GM18873 (cell line): ENCODE data around the gene USH1G.
"Not testable (repeated sequence)": the region's sequence is repeated elsewhere in the genome, so short reads cannot be mapped to it uniquely, and the experiment has no call there.

Experiments
- ATAC-seq: cut with Tn5 transposase; IDR thresholded peaks from one replicate; pipeline ENCODE4 v1.9.1; 2021; ENCODE audit warnings: mild to moderate bottlenecking, moderate library complexity, moderate number of reproducible peaks; ENCODE audit not compliant: unreplicated experiment, low FRiP score

The USH1G gene

DNA sequence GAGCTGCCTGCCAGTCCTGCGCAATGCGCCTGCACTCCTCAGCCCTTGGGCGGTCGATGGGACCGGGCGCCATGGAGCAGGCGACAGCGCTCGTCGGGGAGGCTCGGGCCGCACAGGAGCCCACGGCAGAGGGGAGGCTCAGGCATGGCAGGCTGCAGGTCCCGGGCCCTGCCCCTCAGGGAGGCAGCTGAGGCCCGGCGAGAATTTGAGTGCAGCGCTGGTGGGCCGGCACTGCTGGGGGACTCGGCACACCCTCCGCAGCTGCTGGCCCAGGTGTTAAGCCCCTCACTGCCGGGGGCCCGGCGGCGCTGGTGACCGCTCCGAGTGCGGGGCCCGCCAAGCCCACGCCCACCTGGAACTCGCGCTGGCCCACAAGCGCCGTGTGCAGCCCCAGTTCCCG, 16.0 kb downstream of the USH1G start:
- ATAC-seq = no peak

DNA sequence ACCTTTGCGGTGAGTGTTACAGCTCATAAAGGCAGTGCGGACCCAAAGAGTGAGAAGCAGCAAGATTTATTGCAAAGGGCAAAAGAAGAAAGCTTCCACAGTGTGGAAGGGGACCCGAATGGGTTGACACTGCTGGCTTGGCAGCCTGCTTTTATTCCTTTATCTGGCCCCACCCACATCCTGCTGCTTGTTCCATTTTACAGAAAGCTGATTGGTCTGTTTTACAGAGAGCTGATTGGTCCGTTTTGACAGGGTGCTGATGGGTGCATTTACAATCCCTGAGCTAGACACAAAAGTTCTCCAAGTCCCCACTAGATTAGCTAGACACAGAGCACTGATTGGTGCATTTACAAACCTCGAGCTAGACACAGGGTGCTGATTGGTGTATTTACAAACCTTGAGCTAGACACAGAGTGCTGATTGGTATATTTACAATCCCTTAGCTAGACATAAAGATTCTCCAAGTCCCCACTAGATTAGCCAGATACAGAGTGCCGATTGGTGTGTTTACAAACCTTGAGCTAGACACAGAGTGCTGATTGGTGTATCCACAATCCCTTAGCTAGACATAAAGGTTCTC, 16.8 kb downstream of the USH1G start:
- not testable (repeated sequence) for ATAC-seq

DNA sequence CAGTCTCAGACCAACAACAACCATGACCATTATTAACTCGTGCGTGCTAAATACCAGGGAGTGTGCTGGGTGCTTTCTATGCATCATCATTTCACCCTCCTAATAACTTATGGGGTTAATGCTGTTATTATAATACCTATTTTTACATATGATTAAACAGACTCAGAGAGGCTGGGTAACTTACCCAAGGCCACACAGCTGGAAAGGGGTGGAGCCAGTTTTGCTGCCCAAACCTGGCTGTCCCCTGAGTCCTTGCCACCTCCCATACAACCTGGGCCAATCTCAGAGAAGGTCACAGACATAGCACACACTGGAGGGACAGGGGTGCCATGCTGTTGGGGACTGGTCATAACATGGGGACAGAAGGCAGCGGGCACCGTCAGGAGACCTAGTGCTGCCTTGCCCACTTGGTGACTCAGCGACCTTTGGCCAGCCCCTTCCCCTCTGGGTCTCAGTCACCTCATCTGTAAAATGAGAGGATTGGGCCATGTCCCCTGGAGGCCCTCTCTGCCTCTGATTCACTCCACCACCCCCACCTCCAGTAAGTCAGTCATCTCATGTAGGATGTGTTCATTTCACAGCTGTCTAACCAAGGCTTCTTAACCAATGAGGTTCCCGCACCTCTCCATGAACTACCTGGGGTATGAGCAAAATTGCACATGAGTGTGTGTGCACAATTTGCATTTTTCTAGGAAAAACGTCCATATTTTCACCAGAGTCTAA, 18.2 kb downstream of the USH1G start:
- ATAC-seq = no peak

DNA sequence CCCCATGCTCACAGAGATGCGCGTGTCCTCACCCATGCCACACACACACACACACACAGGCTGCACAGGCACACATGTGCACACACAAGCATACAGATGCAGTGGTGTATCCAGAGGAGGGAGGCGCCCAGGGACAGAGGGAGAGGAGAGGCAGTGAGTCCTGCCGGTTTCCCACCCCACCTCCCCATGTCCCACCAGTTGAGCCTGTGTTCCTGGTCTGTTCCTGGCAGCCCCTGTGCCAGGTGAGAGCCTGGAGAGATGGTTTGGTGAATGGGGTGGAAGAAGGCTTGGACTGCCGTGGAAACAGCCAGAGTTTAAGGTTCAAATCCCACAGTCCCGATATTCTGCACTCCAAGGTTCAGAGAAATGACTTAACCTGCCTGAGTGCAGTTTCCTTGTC, 19.4 kb downstream of the USH1G start:
- no peak for ATAC-seq

DNA sequence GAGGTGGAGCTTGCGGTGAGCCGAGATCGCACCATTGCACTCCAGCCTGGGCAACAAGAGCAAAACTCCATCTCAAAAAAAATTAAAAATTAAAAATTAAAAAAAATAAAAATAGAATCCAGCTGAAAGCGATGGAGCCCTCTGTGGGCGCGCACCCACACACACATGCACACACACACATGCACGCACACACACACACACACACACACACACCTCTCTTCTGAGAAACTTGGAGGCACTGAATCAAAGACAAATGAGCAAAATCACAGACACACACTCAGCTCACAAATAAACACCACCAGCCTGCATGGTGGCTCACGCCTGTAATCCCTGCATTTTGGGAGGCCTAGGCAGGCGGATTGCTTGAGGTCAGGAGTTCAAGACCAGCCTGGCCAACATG, 20.0 kb downstream of the USH1G start:
- ATAC-seq = no peak

DNA sequence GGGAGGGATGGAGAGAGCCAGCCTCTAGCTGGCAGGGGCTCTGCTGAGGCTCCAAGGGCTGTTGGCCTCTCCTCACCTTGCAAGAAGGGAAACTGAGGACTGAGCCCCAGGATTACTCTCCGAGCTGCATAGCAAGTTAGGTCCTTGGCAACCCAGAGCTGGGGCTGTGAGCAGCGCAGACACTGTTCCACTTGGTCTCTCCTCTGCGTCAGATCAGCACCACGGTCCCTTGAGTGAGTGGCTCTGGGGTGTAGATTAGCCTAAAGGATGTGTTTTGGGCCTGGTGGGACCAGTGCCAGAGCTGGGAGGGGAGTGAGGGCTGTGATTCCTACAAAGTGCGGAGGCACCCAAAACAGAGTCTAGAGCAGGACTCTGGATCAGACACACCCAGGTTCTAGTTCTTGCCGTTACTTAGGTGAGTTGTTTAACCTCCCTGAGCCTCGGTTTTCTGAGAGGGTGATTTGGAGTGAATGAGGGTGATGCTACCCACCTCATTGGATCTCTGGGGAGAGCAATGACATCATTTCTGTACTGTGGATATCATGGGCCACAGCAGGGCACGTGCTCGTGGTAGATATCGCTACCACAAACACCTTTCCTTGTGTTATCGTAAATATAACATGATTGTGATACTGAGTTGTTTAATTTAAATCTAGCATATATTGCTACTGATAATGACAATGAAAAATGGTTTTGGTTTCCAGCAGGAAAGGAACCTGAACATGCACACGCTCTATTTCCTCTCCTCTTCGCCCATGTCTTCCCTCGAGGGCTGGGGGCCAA, 21.5 kb downstream of the USH1G start:
- ATAC-seq = no peak

DNA sequence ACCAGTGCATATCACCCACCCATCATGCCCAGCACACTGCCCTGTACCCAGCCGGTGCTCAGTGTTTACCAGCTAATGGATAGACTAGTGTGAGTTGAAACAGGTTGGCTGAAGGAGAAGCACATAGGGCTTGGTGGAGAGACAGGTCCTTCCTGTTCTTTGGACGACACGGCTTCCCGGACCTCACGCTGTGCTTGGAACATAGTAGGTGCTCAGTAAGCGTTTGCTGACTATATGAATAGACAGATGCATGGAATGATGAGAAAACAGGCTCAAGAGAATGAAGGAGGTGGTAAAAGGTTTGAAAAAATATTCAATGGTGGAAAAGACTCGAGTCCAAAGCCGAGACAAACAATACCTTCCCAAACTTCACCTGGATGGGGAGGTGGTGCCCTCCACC, 22.8 kb downstream of the USH1G start:
- ATAC-seq = no peak

DNA sequence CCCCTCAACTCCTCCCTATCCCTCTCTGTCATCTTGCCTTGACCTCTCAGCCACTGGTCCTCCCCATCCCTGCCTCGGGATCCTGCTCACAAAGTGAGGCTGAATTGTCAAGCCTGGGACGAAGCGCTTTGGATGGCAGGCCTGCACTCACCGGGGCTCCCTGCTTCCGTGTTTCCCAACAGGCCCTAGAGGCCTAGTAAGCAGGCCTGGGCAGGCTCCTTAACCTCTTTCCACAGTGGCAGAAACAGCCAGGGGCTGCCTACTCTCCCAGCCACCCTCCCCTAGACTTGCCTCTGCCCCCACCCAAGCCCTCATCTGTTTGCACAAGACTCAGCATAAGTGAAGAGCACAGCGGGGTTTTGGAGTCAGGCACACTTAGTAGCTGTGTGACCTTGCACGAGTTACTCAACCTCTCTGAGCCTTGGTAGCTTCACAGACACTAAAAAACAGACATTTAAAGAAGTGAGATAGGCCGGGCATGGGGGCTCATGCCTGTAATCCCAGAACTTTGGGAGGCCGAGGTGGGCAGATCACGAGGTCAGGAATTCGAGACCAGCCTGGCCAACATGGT, 24.6 kb downstream of the USH1G start:
- ATAC-seq = no peak

DNA sequence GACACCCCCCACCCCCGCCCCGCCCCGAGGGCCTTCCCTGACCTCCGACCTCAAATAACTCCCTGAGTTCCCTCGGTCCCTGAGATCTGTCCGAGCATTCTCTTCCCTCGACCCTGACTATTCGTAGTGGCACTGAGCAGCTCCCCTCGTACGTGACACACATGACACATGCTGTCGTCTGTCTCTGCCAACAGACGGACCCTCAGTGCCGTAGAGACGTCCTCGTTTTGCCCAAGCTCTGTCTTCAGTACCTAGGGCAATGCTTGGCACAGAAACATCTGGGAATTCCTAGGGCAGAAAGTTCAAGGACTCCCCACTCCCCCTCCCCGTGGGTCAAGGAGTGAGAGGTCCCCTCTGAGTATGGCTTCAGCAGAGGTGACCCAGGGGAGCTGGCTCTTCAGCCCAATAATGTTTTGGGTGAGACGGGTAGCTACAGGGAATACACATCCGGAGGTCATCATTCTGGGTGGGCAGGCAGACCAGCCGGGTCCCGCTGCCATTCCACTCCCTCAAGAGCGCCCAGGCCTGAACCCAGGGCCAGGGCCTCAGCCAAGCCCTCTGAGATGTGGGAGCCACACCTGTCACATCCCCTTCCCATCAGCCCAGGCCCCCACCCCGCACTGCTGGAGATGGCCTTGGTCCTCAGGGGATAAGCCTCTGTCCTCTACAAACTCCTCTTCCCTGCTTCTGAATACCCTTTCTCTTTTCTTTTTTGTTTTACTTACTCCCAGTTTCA, 29.0 kb downstream of the USH1G start:
- ATAC-seq = no peak

DNA sequence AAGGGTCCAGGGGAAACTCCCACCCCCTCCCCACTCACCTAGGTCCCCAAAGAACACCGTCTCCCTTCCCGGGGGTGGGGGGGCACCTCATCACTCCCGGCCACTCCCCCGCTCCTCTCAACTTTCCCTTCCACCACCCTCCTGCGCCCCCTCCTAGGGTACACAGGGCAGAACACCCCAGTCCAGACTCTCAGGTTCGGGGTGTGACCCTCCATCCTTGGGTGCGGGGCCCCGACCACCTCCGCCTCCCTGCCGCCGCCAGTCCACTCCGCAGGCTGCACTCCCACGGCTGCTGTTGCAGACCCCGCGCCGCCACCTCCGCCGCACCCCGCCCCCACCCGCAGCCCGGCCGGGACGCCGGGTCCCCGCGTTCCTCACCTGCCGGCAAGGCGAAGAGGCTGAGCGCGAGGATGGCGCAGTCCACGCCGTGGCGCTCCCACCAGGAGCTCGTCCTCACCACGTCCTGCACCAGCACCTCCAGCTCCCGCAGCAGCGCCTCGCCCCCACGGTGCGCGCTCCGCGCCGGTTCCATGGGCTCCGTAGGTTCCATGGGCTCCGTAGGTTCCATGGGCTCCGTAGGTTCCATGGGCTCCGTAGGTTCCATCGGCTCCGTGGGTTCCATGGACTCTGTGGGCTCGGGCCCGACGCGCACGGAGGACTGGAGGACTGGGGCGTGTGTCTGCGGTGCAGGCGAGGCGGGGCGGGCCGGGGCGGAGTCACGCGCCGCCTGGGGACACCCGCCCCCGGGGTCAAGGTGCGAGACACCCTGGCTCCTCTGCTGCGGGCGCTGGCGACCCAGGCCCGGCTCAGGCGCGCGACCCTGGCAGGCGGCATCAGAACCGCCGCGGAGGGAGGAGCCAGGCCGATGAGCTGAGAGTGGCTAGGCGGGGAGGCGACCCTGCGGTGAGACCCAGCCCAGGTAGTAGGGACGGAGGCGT, 29.8 kb downstream of the USH1G start, which contains the start of gene FADS6:
TSS of gene FADS6 (minus strand) at position 660 of the 938 bp plus-strand sequence. CDS start at position 622, 38 bp downstream.
- ATAC-seq = no peak

DNA sequence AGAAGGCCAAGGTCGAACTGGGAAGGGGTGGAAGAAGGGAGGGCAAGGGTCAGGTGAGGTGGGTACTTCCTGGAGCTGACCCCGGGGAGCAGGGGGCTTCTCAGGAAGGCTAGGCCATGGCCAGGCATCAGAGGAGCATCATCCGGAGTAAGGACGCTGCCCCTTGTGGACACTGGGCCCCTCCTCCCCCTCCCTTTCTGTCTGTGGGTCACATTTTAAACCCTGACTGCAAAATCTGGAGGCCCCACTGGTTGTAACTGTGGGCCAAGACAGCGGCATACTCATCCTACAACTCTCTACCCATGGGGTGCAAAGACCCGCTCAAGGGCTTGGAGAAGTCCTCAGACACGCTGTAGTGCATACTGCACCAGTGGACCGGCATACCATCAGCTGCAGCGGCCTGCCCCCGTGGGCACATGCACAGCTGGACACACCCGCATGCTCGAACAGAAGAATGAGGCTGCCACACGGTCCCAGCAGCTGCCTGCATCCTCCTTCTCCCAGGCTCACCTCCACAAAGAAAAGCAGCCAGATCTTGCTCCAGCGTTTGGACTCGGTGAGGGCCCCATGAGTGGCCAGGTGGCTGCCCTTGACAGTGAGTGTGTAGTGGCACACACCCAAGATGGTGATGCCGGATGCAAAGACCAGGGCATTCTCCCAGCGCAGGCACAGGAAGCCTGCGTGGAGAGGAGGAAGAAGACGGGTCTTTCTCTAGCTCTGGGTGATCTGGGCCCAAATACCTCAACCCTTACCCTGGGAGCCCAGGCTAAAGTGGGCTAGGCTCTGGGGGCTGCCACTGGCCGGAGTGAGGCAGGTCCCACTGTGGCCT, 30.8 kb downstream of the USH1G start:
- ATAC-seq = no peak

DNA sequence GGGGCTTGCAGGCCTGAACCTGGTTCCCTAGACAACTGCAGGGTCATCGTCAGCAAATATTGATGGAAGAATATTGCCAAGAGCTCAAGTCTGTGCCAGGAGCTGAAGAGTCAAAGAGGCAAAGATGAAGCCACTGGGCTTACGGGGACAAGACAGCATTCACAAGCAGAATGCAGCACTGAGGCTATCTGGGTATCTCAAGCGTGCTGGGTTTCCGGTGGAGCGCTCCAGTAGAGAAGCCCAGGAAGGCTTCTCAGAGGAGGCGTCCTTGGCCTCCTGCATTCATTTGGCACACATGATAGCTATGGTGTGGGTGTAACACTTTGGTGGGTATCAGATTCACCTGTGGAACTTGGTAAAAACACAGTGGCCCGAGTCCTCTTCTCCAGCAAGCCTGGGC, 32.5 kb downstream of the USH1G start:
- ATAC-seq = no peak

DNA sequence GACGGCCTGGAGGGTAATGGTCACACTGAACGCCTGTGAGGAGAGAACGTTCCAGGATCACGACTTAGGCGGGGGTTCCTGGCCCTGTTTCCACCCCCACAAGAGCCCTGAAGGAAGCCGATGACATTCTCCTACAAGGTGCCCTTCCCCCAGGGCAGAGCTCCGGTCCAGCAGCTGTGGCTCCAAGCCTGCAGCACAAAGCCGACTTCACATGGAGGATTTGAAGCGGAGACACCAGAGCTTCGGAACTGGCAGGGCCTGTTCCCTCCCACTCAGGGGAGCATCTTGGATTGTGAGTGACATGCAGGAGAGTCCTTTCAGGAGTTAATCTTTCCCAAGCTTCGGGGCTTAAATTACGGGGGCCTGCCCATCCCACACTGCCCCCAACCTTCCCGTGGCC, 34.6 kb downstream of the USH1G start:
- ATAC-seq = no peak

DNA sequence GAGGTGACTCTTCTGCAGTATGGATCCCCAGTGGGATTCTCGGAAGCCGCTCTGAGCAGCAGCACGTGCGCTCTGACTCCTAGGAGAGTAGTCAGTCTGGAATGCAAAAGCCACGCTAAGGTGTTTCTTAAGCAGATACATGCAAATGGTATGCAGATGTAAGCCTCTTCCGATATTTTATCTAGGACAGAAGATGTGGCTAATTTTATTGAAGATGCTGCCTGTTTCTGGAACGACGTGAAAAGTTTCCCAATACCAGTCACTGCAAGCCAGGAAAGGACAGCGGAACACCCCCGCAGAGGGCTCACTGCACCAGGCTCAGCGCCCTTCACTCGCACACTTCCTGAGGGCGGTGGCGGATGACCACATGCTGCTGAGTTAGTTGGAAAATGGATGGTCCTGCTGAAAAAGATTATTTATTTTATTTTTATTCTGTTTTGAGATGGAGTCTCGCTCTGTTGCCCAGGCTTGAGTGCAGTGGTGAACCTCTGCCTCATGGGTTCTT, 39.8 kb downstream of the USH1G start:
- ATAC-seq = no peak

DNA sequence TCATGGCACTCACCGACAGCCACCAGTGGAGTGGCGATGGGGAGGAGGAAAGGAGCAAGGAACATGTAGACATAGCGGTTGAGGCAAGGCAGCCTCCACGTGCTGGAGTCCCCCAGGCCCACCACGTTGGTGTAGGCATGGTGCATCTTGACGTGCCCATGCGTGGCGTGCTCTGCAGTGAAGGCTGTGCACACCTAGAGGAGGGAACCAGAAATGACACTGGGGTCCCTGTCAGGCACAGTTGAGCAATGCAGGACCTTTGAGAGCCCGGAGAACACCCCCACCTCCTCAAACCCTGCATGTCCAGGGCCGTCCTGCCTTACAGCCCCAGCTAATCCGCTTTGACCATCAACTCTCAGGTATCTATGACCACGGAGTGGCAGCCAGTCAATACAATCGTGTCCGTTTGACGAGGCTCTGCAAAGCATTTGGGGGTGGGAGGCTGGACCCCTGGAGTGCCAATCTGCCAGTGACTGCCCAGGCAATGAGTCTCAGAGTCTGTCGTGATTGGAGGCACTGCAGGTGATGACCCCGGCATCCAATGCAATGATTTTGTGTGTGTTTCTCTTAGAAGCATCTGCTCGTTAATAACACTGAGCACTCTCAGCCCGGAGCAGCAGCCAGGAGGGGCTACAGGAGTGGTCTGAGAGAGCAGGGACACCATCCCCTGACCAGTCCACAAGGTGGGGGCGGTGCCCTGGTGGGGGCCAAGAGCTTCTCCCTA, 40.4 kb downstream of the USH1G start:
- no peak for ATAC-seq

DNA sequence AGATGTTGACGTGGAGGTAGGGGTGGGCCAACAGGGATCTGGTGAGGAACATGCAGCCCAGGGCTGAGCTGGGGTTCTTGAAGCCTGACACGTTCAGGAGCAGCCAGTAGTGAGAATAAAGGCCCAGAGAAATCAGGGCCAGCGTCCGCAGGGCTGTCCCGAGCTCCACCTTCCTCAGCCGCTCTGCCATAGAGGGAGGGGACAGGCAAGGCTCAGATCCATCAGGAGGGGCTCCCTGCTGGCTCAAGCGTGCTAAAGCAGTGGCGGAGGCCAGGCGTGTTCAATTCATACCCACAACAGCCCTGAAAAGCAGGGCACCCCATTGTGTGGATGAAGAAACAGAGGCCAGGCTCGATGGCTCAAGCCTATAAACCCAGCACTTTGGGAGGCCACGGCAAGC, 42.0 kb downstream of the USH1G start:
- ATAC-seq = no peak

DNA sequence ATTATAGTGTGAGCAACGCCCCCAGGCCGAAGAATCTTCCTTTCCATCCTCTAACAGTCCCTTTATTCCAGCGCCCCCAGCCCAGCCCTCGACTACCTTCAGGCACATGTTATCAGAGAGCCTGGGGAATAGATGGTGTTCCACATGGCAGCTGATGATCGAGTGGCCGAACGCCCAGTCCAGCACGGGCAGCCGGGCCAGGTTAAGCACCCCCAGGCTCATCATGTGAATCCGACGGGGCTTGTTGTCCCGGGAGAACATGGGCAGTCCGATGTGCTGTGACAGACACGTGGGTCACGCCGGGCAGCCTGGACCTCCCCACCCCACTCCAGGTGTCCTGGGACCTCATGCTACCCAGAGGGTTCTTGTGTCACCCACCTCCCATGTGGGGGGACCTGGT, 43.7 kb downstream of the USH1G start:
- no peak for ATAC-seq

DNA sequence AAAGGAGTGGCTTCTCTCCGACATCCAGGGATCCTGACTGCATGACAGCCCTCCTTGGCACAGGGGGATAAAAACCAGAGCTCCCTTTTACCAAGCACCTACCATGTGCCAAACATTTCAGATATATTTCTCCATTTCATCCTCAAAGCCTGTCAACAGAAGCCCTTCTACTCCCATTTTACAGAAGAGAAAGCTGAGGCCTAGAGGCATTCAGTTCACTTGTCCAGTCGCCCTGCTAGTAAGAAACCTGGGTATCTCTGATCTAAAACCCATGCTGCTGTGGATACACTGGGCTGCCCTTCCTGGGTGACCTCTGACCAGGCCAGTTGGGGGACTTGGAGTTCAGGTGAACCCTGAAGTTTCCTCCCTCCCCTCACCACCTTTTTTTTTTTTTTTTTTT, 44.4 kb downstream of the USH1G start:
- no peak for ATAC-seq
